Keratinocyte (primary cell): Measurements from ENCODE around the gene AP5Z1. TPM values are rescaled to one million over a fixed set of nuclear protein-coding genes. Genes with fewer than 3 reads are reported as not detected.

Experiments
- DNase-seq: peaks from one replicate; pipeline ENCODE4 v3.0.0-alpha.2; 2011; ENCODE audit warnings: low read depth, missing footprints, low spot score
- FAIRE-seq: peaks from 2 replicates; lab custom pipeline; 2011; peaks lifted over from hg19 to GRCh38; lab: Jason Lieb, UNC
- H2AFZ ChIP-seq: 2 replicates; pipeline ENCODE4 v1.6.0; 2012; ENCODE audit warnings: low read length, control low read depth, inconsistent platforms; ENCODE audit not compliant: control insufficient read depth
- H3K27ac ChIP-seq: 2 replicates; pipeline ENCODE4 v1.5.1; 2011; ENCODE audit warnings: low read length; ENCODE audit not compliant: control insufficient read depth, insufficient read depth
- H3K27me3 ChIP-seq: 3 replicates; pipeline ENCODE4 v1.6.0; 2011; ENCODE audit warnings: low read length; ENCODE audit not compliant: control insufficient read depth, insufficient read depth; ENCODE audit errors: extremely low read depth
- H3K36me3 ChIP-seq, 2 experiments: 2 replicates in 1 of 2; 3 replicates in 1 of 2; pipeline ENCODE4 v1.5.1; 2011; ENCODE audit warnings: low read length in 2 of 2, mild to moderate bottlenecking in 1 of 2; ENCODE audit not compliant: control insufficient read depth in 2 of 2, insufficient read depth in 2 of 2; ENCODE audit errors: extremely low read depth in 1 of 2
- H3K4me1 ChIP-seq: 3 replicates; pipeline ENCODE4 v1.5.1; 2011; ENCODE audit warnings: low read length; ENCODE audit not compliant: control insufficient read depth, insufficient read depth; ENCODE audit errors: extremely low read depth
- H3K4me2 ChIP-seq: 3 replicates; pipeline ENCODE4 v1.6.0; 2011; ENCODE audit warnings: low read depth, low read length; ENCODE audit not compliant: control insufficient read depth, insufficient read depth; ENCODE audit errors: extremely low read depth
- H3K4me3 ChIP-seq, 3 experiments: fragments of 200-600 bp in 1 of 3; sonication (generic) in 1 of 3; 2 replicates in 2 of 3; 3 replicates in 1 of 3; pipeline ENCODE4 v1.5.1; 2011 to 2016; ENCODE audit warnings: low read length in 3 of 3, mild to moderate bottlenecking in 3 of 3, control low read depth in 2 of 3, inconsistent platforms in 1 of 3, low read depth in 1 of 3, mixed read lengths in 1 of 3, mixed run types in 1 of 3, moderate library complexity in 1 of 3; ENCODE audit not compliant: control insufficient read depth in 2 of 3, insufficient read depth in 2 of 3; ENCODE audit errors: extremely low read depth in 1 of 3
- H3K79me2 ChIP-seq: 2 replicates; pipeline ENCODE4 v1.6.0; 2012; ENCODE audit warnings: low read length; ENCODE audit not compliant: control insufficient read depth, insufficient read depth
- H3K9ac ChIP-seq: 3 replicates; pipeline ENCODE4 v1.6.0; 2011; ENCODE audit warnings: low read length; ENCODE audit not compliant: control insufficient read depth, insufficient read depth; ENCODE audit errors: extremely low read depth
- H3K9me1 ChIP-seq: 3 replicates; pipeline ENCODE4 v1.6.0; 2011; ENCODE audit warnings: low read length; ENCODE audit not compliant: control insufficient read depth, insufficient read depth; ENCODE audit errors: extremely low read depth
- H3K9me3 ChIP-seq: 2 replicates; pipeline ENCODE4 v1.5.1; 2012; ENCODE audit warnings: low read depth, low read length; ENCODE audit not compliant: control insufficient read depth
- H4K20me1 ChIP-seq: 3 replicates; pipeline ENCODE4 v1.6.0; 2011; ENCODE audit warnings: low read length; ENCODE audit not compliant: control insufficient read depth, insufficient read depth; ENCODE audit errors: extremely low read depth
- EZH2 ChIP-seq: IDR thresholded peaks from one replicate; pipeline ENCODE4 v1.6.1; 2012; ENCODE audit warnings: inconsistent platforms, mild to moderate bottlenecking, low read length, moderate library complexity
- dilution Hi-C: fragments of 300-500 bp; cut with MboI; formaldehyde crosslinking; loops from one replicate; pipeline ENCODE4 v1.7.0; 2020; ENCODE audit warnings: low sequenced_read_pairs; ENCODE audit not compliant: extremely low pct_ligation_motif_present
- polyA plus RNA-seq, 5 experiments: library from polyadenylated mRNA; depleted of rRNA in 3 of 5; stranded (reverse) in 3 of 5; stranded (forward) in 1 of 5; unstranded in 1 of 5; fragments of >200 nt; gene quantifications; 1 replicate in 1 of 5; 2 replicates in 3 of 5; 3 replicates in 1 of 5; pipeline versions ENCODE4 v1.2.1 to v1.2.3, GENCODE V29; 2011 to 2012; ENCODE audit warnings: missing spikeins in 2 of 5, low read depth in 1 of 5, low replicate concordance in 1 of 5
- TF ChIP-seq, protein P1 (sequence below), 3 experiments: IDR thresholded peaks in 1 of 3; conservative IDR thresholded peaks in 1 of 3; optimal IDR thresholded peaks in 1 of 3; 2 replicates in 2 of 3; 3 replicates in 1 of 3; pipeline versions ENCODE3 to v1.5.1; 2011; ENCODE audit warnings: low read length in 3 of 3, mild to moderate bottlenecking in 3 of 3, moderate library complexity in 2 of 3, control low read depth in 1 of 3, inconsistent platforms in 1 of 3; ENCODE audit not compliant: insufficient read depth in 2 of 3; ENCODE audit errors: extremely low read depth in 1 of 3

AP5Z1 gene
- polyA plus RNA-seq, 1 donor (not counting 4 experiments of a cell fraction or from before 2014, with no cell fraction given) = 12.6 TPM

- Histone ChIP-seq H3K27ac (no peak overlapping the region), H4K20me1 (no peaks in the 10 kb centered on the region), H3K9me1 (no peaks in the 10 kb centered on the region), H3K27me3 (no peaks in the 10 kb centered on the region), H3K4me3 (no peak overlapping the region), H2AFZ (no peak overlapping the region), H3K4me2 (no peak overlapping the region), H3K79me2 (peaks cover 2% of the 10 kb centered on the region), H3K9ac (no peak overlapping the region), H3K4me1 (no peaks in the 10 kb centered on the region), H3K36me3 (peaks cover 24 to 48% of the 10 kb centered on the region in 2 experiments), H3K9me3 (no peaks in the 10 kb centered on the region)
- DNase-seq (no peak), FAIRE-seq (no peak)
- dilution Hi-C loops = no loop called here
- TF ChIP-seq, protein P1, sequence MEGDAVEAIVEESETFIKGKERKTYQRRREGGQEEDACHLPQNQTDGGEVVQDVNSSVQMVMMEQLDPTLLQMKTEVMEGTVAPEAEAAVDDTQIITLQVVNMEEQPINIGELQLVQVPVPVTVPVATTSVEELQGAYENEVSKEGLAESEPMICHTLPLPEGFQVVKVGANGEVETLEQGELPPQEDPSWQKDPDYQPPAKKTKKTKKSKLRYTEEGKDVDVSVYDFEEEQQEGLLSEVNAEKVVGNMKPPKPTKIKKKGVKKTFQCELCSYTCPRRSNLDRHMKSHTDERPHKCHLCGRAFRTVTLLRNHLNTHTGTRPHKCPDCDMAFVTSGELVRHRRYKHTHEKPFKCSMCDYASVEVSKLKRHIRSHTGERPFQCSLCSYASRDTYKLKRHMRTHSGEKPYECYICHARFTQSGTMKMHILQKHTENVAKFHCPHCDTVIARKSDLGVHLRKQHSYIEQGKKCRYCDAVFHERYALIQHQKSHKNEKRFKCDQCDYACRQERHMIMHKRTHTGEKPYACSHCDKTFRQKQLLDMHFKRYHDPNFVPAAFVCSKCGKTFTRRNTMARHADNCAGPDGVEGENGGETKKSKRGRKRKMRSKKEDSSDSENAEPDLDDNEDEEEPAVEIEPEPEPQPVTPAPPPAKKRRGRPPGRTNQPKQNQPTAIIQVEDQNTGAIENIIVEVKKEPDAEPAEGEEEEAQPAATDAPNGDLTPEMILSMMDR (optimal IDR thresholded peaks at IDR 0.05 in 1 of 3, IDR thresholded peaks at IDR 0.05 in 1 of 3, conservative IDR thresholded peaks at IDR 0.05 in 1 of 3; ENCODE audit: extremely low read depth in 1 of 3, insufficient read depth in 2 of 3, low read length in 3 of 3) = no peak
- TF ChIP-seq EZH2 = no peak
Observed at GRCh38 chr7:4785371-4785770, 9.9 kb downstream of the AP5Z1 start.

GRCh38 chr7:4786015-4786414 is 10.6 kb downstream of the AP5Z1 start:
- H3K27ac ChIP-seq = no peak overlapping the region
- peaks cover 27 to 52% of the 10 kb centered on the region in 2 experiments for H3K36me3 ChIP-seq
- H3K27me3 ChIP-seq = no peaks in the 10 kb centered on the region
- no peak overlapping the region for H3K9ac ChIP-seq
- no peak for TF ChIP-seq EZH2
- TF ChIP-seq, protein P1 (optimal IDR thresholded peaks at IDR 0.05 in 1 of 3, IDR thresholded peaks at IDR 0.05 in 1 of 3, conservative IDR thresholded peaks at IDR 0.05 in 1 of 3; ENCODE audit: extremely low read depth in 1 of 3, insufficient read depth in 2 of 3, low read length in 3 of 3) = no peak
- H3K4me2 ChIP-seq = no peak overlapping the region
- H3K79me2 ChIP-seq = peaks cover 2% of the 10 kb centered on the region
- DNase-seq = no peak
- no peak overlapping the region for H2AFZ ChIP-seq
- H3K9me3 ChIP-seq = no peaks in the 10 kb centered on the region
- no peak overlapping the region for H3K4me3 ChIP-seq
- H3K9me1 ChIP-seq = no peaks in the 10 kb centered on the region
- no peaks in the 10 kb centered on the region for H3K4me1 ChIP-seq
- dilution Hi-C loops = no loop called here
- no peaks in the 10 kb centered on the region for H4K20me1 ChIP-seq
- FAIRE-seq = no peak
